Amniotic stem cell (primary cell): Measurements from ENCODE around the gene MBD1.
"Not testable (repeated sequence)": the region's sequence is repeated elsewhere in the genome, so short reads cannot be mapped to it uniquely, and the experiment has no call there.

Source experiments
- DNase-seq: peaks from one replicate; lab custom pipeline; 2025; lab: John Stamatoyannopoulos, UW

Gene MBD1

GRCh38 chr18:50273203-50274043, 7.9 kb downstream of the MBD1 start:
- no peak for DNase-seq

- no peak for DNase-seq
Observed at GRCh38 chr18:50272568-50272967, 8.8 kb downstream of the MBD1 start.

GRCh38 chr18:50268022-50268747, 13.1 kb downstream of the MBD1 start:
- DNase-seq: no peak

GRCh38 chr18:50266248-50266704, 15.0 kb downstream of the MBD1 start, which contains the start of gene CFAP53:
TSS of gene CFAP53 (minus strand) at chr18:50266495. CDS start at chr18:50266404, 91 bp downstream.
- DNase-seq: peak; percentile 80

GRCh38 chr18:50262977-50263376, 18.3 kb downstream of the MBD1 start:
- DNase-seq: no peak

GRCh38 chr18:50250935-50251334, 30.4 kb downstream of the MBD1 start:
- no peak for DNase-seq

- no peak for DNase-seq
Observed at GRCh38 chr18:50249576-50249975, 31.7 kb downstream of the MBD1 start.

- no peak for DNase-seq
Observed at GRCh38 chr18:50247561-50247960, 33.8 kb downstream of the MBD1 start.

- not testable (repeated sequence) for DNase-seq
Observed at GRCh38 chr18:50241768-50242167, 39.6 kb downstream of the MBD1 start.

- DNase-seq: no peak
Observed at GRCh38 chr18:50240080-50240563, 41.2 kb downstream of the MBD1 start.

GRCh38 chr18:50232419-50232818, 48.9 kb downstream of the MBD1 start:
- DNase-seq: no peak

GRCh38 chr18:50231621-50232020, 49.7 kb downstream of the MBD1 start:
- no peak for DNase-seq

- not testable (repeated sequence) for DNase-seq
Observed at GRCh38 chr18:50220249-50220648, 61.1 kb downstream of the MBD1 start.
